ENCODE measurements around the gene TRPM3. TPM values are rescaled to one million over a fixed set of nuclear protein-coding genes. Genes with fewer than 3 reads are reported as not detected.
"Not testable (repeated sequence)": the region's sequence is repeated elsewhere in the genome, so short reads cannot be mapped to it uniquely, and the experiment has no call there.

Gene TRPM3
- total RNA-seq, 2 experiments from 2014 or later, result not detected

- Mint-ChIP-seq H3K4me1 (no peaks in the 10 kb centered on the region), H3K27ac (no peak overlapping the region), H3K36me3 (no peaks in the 10 kb centered on the region), H3K27me3 (peaks cover 5% of the 10 kb centered on the region), H3K4me3 (no peak overlapping the region), H3K9me3 (no peaks in the 10 kb centered on the region)
- DNase-seq, result no peak
Observed at GRCh38 chr9:70995511-70995910, 125.9 kb downstream of the TRPM3 start.

- no peak overlapping the region for H3K27ac Mint-ChIP-seq
- H3K9me3 Mint-ChIP-seq, result no peaks in the 10 kb centered on the region
- H3K4me3 Mint-ChIP-seq, result no peak overlapping the region
- H3K36me3 Mint-ChIP-seq, result no peaks in the 10 kb centered on the region
- DNase-seq, result no peak
- peaks cover 5% of the 10 kb centered on the region for H3K27me3 Mint-ChIP-seq
- no peaks in the 10 kb centered on the region for H3K4me1 Mint-ChIP-seq
Observed at GRCh38 chr9:70994582-70994981, 126.8 kb downstream of the TRPM3 start.

DNA sequence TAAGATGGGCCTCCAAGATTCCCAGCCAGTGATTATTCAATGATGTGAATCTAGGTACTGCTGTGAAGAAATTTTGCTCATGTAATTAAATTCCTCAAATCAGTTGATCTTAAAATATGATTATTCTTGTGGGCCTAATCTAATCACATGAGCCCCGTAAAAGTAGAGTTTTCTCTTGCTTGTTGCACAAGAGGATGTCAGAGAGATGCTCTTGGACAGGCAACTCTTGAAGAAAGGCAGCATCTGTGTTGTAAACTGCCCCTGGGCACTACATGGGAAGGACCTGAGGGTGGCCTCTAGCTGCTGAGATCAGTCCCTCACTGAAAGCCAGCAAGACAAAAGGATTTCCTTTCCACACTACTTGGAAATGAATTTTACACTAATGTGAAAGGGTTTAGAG lies 132.9 kb downstream of the TRPM3 start:
- H3K27ac Mint-ChIP-seq, result no peak overlapping the region
- H3K36me3 Mint-ChIP-seq, result no peaks in the 10 kb centered on the region
- no peaks in the 10 kb centered on the region for H3K4me1 Mint-ChIP-seq
- no peaks in the 10 kb centered on the region for H3K27me3 Mint-ChIP-seq
- no peak overlapping the region for H3K4me3 Mint-ChIP-seq
- no peak for DNase-seq
- no peaks in the 10 kb centered on the region for H3K9me3 Mint-ChIP-seq

DNA sequence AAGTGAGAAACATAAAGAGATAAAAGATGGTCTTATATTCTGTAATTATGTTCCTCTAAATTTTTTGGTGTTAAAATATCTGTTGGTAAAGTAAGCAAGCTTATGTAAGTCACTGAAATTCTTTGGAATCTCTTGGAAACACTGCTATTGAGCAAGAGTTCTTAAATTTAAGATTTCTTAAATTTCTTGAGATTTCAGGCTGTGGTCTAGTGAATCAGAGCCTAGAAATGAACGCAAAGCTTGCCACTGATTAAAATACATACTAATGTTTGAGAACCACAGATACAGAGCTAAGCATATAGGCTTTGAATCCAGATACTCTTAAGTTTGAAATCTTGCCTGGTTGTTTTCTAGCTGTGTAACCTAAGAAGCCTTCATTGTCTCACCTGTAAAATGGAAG lies 133.4 kb downstream of the TRPM3 start:
- Mint-ChIP-seq H3K36me3 (no peaks in the 10 kb centered on the region), H3K4me3 (no peak overlapping the region), H3K9me3 (peaks cover 3% of the 10 kb centered on the region), H3K27ac (no peak overlapping the region), H3K4me1 (no peaks in the 10 kb centered on the region), H3K27me3 (no peaks in the 10 kb centered on the region)
- no peak for DNase-seq

GRCh38 chr9:70986984-70987383 lies 134.4 kb downstream of the TRPM3 start:
- Mint-ChIP-seq H3K27me3 (no peaks in the 10 kb centered on the region), H3K36me3 (no peaks in the 10 kb centered on the region), H3K9me3 (peaks cover 5% of the 10 kb centered on the region), H3K4me3 (no peak overlapping the region), H3K27ac (no peak overlapping the region), H3K4me1 (no peaks in the 10 kb centered on the region)
- no peak for DNase-seq

- H3K27ac Mint-ChIP-seq, result no peak overlapping the region
- H3K27me3 Mint-ChIP-seq, result no peaks in the 10 kb centered on the region
- DNase-seq, result no peak
- H3K4me1 Mint-ChIP-seq, result no peaks in the 10 kb centered on the region
- H3K36me3 Mint-ChIP-seq, result no peaks in the 10 kb centered on the region
- H3K9me3 Mint-ChIP-seq, result peaks cover 5% of the 10 kb centered on the region
- no peak overlapping the region for H3K4me3 Mint-ChIP-seq
Observed at GRCh38 chr9:70983723-70984295, 137.6 kb downstream of the TRPM3 start.

- Mint-ChIP-seq H3K4me1 (no peaks in the 10 kb centered on the region), H3K36me3 (no peaks in the 10 kb centered on the region), H3K27ac (no peak overlapping the region), H3K27me3 (no peaks in the 10 kb centered on the region), H3K9me3 (peaks cover 5% of the 10 kb centered on the region), H3K4me3 (no peak overlapping the region)
- DNase-seq, result no peak
Observed at GRCh38 chr9:70981312-70981711, 140.1 kb downstream of the TRPM3 start.

DNA sequence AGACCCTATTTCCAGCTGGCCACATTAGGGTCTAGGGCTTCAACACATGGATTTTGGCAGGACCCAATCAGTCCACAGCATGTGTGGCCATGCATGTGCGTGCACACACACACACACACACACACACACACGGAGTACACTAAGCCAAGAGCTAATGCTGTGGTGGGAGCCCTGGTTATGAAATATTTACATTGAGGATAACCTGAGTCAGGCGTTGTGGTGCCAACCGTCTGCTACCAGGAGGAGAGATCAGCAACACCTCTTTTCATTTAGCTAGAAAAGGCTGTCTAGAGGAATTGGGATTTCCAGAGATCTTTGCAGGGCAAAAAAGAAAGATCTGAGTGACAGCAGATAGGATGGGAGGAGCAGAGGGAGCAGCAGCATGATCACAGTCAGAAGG lies 141.5 kb downstream of the TRPM3 start:
- no peaks in the 10 kb centered on the region for H3K4me1 Mint-ChIP-seq

GRCh38 chr9:70978085-70978484 lies 143.3 kb downstream of the TRPM3 start:
- H3K9me3 Mint-ChIP-seq, result peaks cover 2% of the 10 kb centered on the region
- no peaks in the 10 kb centered on the region for H3K36me3 Mint-ChIP-seq
- no peaks in the 10 kb centered on the region for H3K27me3 Mint-ChIP-seq
- no peaks in the 10 kb centered on the region for H3K4me1 Mint-ChIP-seq
- no peak for DNase-seq
- H3K4me3 Mint-ChIP-seq, result no peak overlapping the region
- H3K27ac Mint-ChIP-seq, result no peak overlapping the region

More for the DNA sequence above, 141.5 kb downstream of the TRPM3 start:
- H3K4me3 Mint-ChIP-seq, result no peak overlapping the region
- DNase-seq, result no peak
- peaks cover 5% of the 10 kb centered on the region for H3K9me3 Mint-ChIP-seq
- H3K27ac Mint-ChIP-seq, result no peak overlapping the region
- no peaks in the 10 kb centered on the region for H3K27me3 Mint-ChIP-seq
- no peaks in the 10 kb centered on the region for H3K36me3 Mint-ChIP-seq

GRCh38 chr9:70975821-70976220 lies 145.6 kb downstream of the TRPM3 start:
- Mint-ChIP-seq H3K27ac (no peak overlapping the region), H3K4me3 (no peak overlapping the region), H3K4me1 (no peaks in the 10 kb centered on the region), H3K9me3 (no peaks in the 10 kb centered on the region), H3K36me3 (no peaks in the 10 kb centered on the region), H3K27me3 (no peaks in the 10 kb centered on the region)
- no peak for DNase-seq

- DNase-seq, result no peak
- H3K27me3 Mint-ChIP-seq, result peaks cover 5% of the 10 kb centered on the region
- no peak overlapping the region for H3K4me3 Mint-ChIP-seq
- H3K4me1 Mint-ChIP-seq, result no peaks in the 10 kb centered on the region
- no peak overlapping the region for H3K27ac Mint-ChIP-seq
- no peaks in the 10 kb centered on the region for H3K9me3 Mint-ChIP-seq
- H3K36me3 Mint-ChIP-seq, result no peaks in the 10 kb centered on the region
Observed at GRCh38 chr9:70971723-70972122, 149.7 kb downstream of the TRPM3 start.

DNA sequence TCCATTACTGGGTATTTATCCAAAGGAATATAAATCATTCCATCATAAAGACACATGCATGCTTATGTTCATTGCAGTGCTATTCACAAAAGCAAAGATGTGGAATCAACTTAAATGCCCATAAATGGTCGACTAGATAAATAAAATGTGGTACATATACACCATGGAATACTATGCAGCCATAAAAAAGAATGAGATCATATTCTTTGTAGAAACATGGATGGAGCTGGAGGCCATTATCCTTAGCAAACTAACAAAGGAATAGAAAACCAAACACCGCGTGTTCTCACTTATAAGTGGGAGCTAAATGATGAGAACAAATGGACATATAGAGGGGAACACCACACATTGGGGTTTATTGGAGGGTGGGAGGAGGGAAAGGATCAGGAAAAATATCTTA lies 155.0 kb downstream of the TRPM3 start:
- not testable (repeated sequence) for H3K36me3 Mint-ChIP-seq, DNase-seq, H3K27ac Mint-ChIP-seq, H3K27me3 Mint-ChIP-seq, H3K9me3 Mint-ChIP-seq, H3K4me3 Mint-ChIP-seq, H3K4me1 Mint-ChIP-seq

- H3K27ac Mint-ChIP-seq, result no peak overlapping the region
- no peak for DNase-seq
- no peak overlapping the region for H3K4me3 Mint-ChIP-seq
- peaks cover 4% of the 10 kb centered on the region for H3K9me3 Mint-ChIP-seq
- no peaks in the 10 kb centered on the region for H3K36me3 Mint-ChIP-seq
- H3K27me3 Mint-ChIP-seq, result peaks cover 5% of the 10 kb centered on the region
- H3K4me1 Mint-ChIP-seq, result no peaks in the 10 kb centered on the region
Observed at GRCh38 chr9:70964861-70965260, 156.6 kb downstream of the TRPM3 start.

DNA sequence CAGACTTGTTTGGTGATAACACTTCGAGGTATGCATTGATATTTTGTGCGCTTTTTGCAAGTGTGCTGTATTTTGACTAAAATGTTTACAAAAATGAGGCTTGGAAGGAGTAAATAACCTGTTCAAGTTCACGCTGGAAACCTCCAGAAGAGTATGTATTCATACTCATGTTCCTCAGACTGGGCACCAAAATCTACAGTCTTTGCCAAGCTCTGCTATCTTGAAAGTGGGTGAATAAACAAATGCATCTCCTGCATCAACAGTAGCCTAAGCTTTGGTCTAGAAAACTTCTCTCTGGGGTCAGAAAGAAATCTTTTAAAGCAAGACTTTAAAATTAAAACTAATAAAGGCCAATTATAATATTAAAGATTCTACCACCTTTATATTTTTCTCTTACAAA lies 157.9 kb downstream of the TRPM3 start:
- no peak overlapping the region for H3K4me3 Mint-ChIP-seq
- H3K27me3 Mint-ChIP-seq, result peaks cover 8% of the 10 kb centered on the region
- peaks cover 4% of the 10 kb centered on the region for H3K9me3 Mint-ChIP-seq
- no peaks in the 10 kb centered on the region for H3K4me1 Mint-ChIP-seq
- no peaks in the 10 kb centered on the region for H3K36me3 Mint-ChIP-seq
- H3K27ac Mint-ChIP-seq, result no peak overlapping the region
- DNase-seq, result no peak

DNA sequence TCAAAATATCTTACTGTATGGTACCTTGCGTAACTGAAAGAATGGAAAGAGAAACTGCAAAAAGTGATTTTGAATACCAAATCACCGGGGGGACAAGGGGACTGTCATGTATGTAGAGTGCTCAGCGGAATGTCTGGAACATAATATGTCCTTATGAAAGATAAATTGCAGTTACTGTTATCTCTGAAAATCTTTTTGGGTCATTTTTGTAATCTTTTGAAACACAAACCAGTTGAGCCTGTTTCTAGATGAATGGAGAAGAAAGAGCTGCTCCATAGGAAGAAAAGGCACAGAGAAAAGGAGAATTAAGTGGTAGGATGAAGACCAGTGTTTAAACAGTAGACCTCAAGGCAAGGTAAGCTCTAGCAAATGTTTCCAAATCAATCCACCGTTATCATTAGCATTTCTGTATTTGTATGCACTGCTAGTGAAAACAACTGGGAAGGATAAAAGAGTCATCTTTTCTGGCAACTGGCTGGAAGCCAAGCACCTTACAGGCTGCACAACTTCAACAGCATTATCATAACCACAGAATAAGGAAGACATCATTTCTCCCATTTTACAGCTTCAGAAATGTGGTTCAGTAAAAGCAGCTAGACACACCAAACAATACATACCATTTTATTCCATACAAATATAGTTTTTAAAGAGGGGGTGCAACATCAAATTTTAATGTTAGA lies 158.5 kb downstream of the TRPM3 start:
- no peaks in the 10 kb centered on the region for H3K36me3 Mint-ChIP-seq
- no peak overlapping the region for H3K27ac Mint-ChIP-seq
- peaks cover 4% of the 10 kb centered on the region for H3K9me3 Mint-ChIP-seq
- no peak overlapping the region for H3K4me3 Mint-ChIP-seq
- peaks cover 3% of the 10 kb centered on the region for H3K27me3 Mint-ChIP-seq
- DNase-seq, result no peak
- no peaks in the 10 kb centered on the region for H3K4me1 Mint-ChIP-seq

DNA sequence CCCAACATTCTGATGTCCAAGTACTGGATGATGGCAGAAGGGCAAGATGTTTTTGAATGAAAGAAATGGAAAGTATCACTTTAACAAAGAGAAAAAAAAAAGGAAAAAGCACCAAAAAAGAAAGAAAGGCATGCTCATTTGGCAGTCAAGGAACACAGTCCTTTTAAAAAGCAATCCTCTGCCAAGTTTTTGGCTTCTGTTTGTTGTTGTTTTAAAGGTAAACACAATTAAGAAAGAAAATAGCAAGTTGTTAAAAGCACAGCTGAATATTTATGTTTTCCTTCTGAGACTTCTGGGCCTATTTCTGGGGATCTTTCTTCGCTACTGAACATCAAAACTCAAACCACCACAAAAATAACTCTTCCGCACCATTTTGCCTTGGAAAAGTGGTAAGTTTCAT lies 162.1 kb downstream of the TRPM3 start:
- no peak overlapping the region for H3K27ac Mint-ChIP-seq
- no peak for DNase-seq
- no peaks in the 10 kb centered on the region for H3K4me1 Mint-ChIP-seq
- peaks cover 3% of the 10 kb centered on the region for H3K27me3 Mint-ChIP-seq
- no peaks in the 10 kb centered on the region for H3K36me3 Mint-ChIP-seq
- H3K9me3 Mint-ChIP-seq, result no peaks in the 10 kb centered on the region
- no peak overlapping the region for H3K4me3 Mint-ChIP-seq

All from activated naive CD8-positive, alpha-beta T cell treated with anti-CD3 and anti-CD28 coated beads for 36 hours (primary cell).